ENCODE results near the gene NOS1.
"Not testable (repeated sequence)": the region's sequence is repeated elsewhere in the genome, so short reads cannot be mapped to it uniquely, and the experiment has no call there.

NOS1 gene

GRCh38 chr12:117227000-117227653 lies 134.3 kb downstream of the NOS1 start:
- no peak for DNase-seq (ENCODE audit: low read depth, low spot score)
- no peak overlapping the region for H3K4me3 ChIP-seq (ENCODE audit: low read length)

- no peak for DNase-seq (ENCODE audit: low read depth, low spot score)
- no peak overlapping the region for H3K4me3 ChIP-seq (ENCODE audit: low read length)
These were observed 134.9 kb downstream of the NOS1 start for GRCh38 chr12:117226505-117226904.

GRCh38 chr12:117225179-117225578 lies 136.2 kb downstream of the NOS1 start:
- no peak for DNase-seq (ENCODE audit: low read depth, low spot score)
- H3K4me3 ChIP-seq (ENCODE audit: low read length) = no peak overlapping the region

- DNase-seq (ENCODE audit: low read depth, low spot score); H3K4me3 ChIP-seq (ENCODE audit: low read length): not testable (repeated sequence)
These were observed 140.5 kb downstream of the NOS1 start for GRCh38 chr12:117220947-117221346.

GRCh38 chr12:117218149-117218548 lies 143.3 kb downstream of the NOS1 start:
- no peak overlapping the region for H3K4me3 ChIP-seq (ENCODE audit: low read length)
- DNase-seq (ENCODE audit: low read depth, low spot score) = no peak

GRCh38 chr12:117216686-117217085 lies 144.7 kb downstream of the NOS1 start:
- H3K4me3 ChIP-seq (ENCODE audit: low read length) = no peak overlapping the region
- no peak for DNase-seq (ENCODE audit: low read depth, low spot score)

- no peak overlapping the region for H3K4me3 ChIP-seq (ENCODE audit: low read length)
- DNase-seq (ENCODE audit: low read depth, low spot score) = no peak
These were observed 146.6 kb downstream of the NOS1 start for GRCh38 chr12:117214797-117215196.

- no peak for DNase-seq (ENCODE audit: low read depth, low spot score)
- H3K4me3 ChIP-seq (ENCODE audit: low read length) = no peak overlapping the region
These were observed 148.1 kb downstream of the NOS1 start for GRCh38 chr12:117213295-117213808.

GRCh38 chr12:117212563-117213190 lies 148.7 kb downstream of the NOS1 start:
- H3K4me3 ChIP-seq (ENCODE audit: low read length) = no peak overlapping the region
- DNase-seq (ENCODE audit: low read depth, low spot score) = peak; percentile 60

GRCh38 chr12:117210266-117210918 lies 151.0 kb downstream of the NOS1 start:
- no peak overlapping the region for H3K4me3 ChIP-seq (ENCODE audit: low read length)
- DNase-seq (ENCODE audit: low read depth, low spot score) = no peak

GRCh38 chr12:117209626-117210025 lies 151.8 kb downstream of the NOS1 start:
- no peak overlapping the region for H3K4me3 ChIP-seq (ENCODE audit: low read length)
- no peak for DNase-seq (ENCODE audit: low read depth, low spot score)

GRCh38 chr12:117208811-117209455 lies 152.5 kb downstream of the NOS1 start:
- no peak for DNase-seq (ENCODE audit: low read depth, low spot score)
- H3K4me3 ChIP-seq (ENCODE audit: low read length) = no peak overlapping the region

GRCh38 chr12:117208206-117208605 lies 153.2 kb downstream of the NOS1 start:
- H3K4me3 ChIP-seq (ENCODE audit: low read length) = no peak overlapping the region

GRCh38 chr12:117207675-117208074 lies 153.8 kb downstream of the NOS1 start:
- no peak overlapping the region for H3K4me3 ChIP-seq (ENCODE audit: low read length)
- no peak for DNase-seq (ENCODE audit: low read depth, low spot score)

More at GRCh38 chr12:117208206-117208605, 153.2 kb downstream of the NOS1 start:
- DNase-seq (ENCODE audit: low read depth, low spot score) = no peak

GRCh38 chr12:117202556-117202955 lies 158.9 kb downstream of the NOS1 start:
- no peak overlapping the region for H3K4me3 ChIP-seq (ENCODE audit: low read length)
- DNase-seq (ENCODE audit: low read depth, low spot score) = no peak

- no peak for DNase-seq (ENCODE audit: low read depth, low spot score)
- no peak overlapping the region for H3K4me3 ChIP-seq (ENCODE audit: low read length)
These were observed 159.4 kb downstream of the NOS1 start for GRCh38 chr12:117202033-117202432.

- DNase-seq (ENCODE audit: low read depth, low spot score); H3K4me3 ChIP-seq (ENCODE audit: low read length): not testable (repeated sequence)
These were observed 161.3 kb downstream of the NOS1 start for GRCh38 chr12:117199956-117200744.

GRCh38 chr12:117196334-117196733 lies 165.1 kb downstream of the NOS1 start:
- DNase-seq (ENCODE audit: low read depth, low spot score); H3K4me3 ChIP-seq (ENCODE audit: low read length): not testable (repeated sequence)

- not testable (repeated sequence) for DNase-seq (ENCODE audit: low read depth, low spot score); H3K4me3 ChIP-seq (ENCODE audit: low read length)
These were observed 166.4 kb downstream of the NOS1 start for GRCh38 chr12:117195027-117195426.

All from Jurkat, Clone E6-1 (cell line).